Epithelial cell of proximal tubule (primary cell): ENCODE data around the gene ADPRM. TPM values are rescaled to one million over a fixed set of nuclear protein-coding genes. Genes with fewer than 3 reads are reported as not detected.

Experiments used
- DNase-seq: peaks from one replicate; pipeline ENCODE4 v3.0.0-alpha.2; 2011; ENCODE audit warnings: low read depth
- H3K4me3 ChIP-seq: 2 replicates; pipeline ENCODE4 v1.5.1; 2011; ENCODE audit warnings: low read depth, mild to moderate bottlenecking, low read length
- total RNA-seq: library from RNA; depleted of rRNA; stranded (reverse); fragments of >200 nt; gene quantifications from 2 replicates; pipeline ENCODE4 v1.2.3, GENCODE V29; 2015
- TF ChIP-seq, protein P1 (sequence below): conservative IDR thresholded peaks from 2 replicates; pipeline ENCODE4 v1.5.1; 2012; ENCODE audit warnings: low read depth, mild to moderate bottlenecking, low read length

ADPRM gene
- total RNA-seq, 1 donor from 2014 or later, result 9.4 TPM

GRCh38 chr17:10698096-10698818, 863 bp downstream of the ADPRM start:
- no peak for DNase-seq
- TF ChIP-seq, protein P1, sequence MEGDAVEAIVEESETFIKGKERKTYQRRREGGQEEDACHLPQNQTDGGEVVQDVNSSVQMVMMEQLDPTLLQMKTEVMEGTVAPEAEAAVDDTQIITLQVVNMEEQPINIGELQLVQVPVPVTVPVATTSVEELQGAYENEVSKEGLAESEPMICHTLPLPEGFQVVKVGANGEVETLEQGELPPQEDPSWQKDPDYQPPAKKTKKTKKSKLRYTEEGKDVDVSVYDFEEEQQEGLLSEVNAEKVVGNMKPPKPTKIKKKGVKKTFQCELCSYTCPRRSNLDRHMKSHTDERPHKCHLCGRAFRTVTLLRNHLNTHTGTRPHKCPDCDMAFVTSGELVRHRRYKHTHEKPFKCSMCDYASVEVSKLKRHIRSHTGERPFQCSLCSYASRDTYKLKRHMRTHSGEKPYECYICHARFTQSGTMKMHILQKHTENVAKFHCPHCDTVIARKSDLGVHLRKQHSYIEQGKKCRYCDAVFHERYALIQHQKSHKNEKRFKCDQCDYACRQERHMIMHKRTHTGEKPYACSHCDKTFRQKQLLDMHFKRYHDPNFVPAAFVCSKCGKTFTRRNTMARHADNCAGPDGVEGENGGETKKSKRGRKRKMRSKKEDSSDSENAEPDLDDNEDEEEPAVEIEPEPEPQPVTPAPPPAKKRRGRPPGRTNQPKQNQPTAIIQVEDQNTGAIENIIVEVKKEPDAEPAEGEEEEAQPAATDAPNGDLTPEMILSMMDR, result no peak
- H3K4me3 ChIP-seq, result peak overlapping the region; percentile 95

GRCh38 chr17:10699856-10700255, 2.5 kb downstream of the ADPRM start:
- no peak overlapping the region for H3K4me3 ChIP-seq
- TF ChIP-seq, protein P1, result no peak
- no peak for DNase-seq

DNA sequence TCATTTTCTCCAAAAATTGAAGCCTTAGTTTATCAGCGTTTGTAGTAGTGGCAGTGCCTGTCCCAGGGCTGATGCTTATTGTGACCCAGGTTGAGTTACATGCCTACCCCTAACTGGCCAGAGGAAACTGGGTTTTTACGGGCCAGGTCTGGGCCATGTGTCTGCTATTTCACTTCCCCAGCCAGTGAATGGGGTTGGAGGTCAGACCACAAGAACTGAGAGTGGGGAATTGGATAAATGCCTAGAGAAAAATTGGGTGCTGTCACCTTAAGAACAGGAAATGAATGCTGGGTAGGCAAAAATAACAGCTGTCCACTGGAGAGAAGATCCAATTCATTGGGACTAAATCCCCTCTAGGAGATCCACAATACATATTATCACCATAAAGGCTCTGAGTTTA, 5.2 kb downstream of the ADPRM start:
- DNase-seq, result no peak
- H3K4me3 ChIP-seq, result peak overlapping the region; percentile 4
- TF ChIP-seq, protein P1, result no peak

GRCh38 chr17:10705727-10706126, 8.3 kb downstream of the ADPRM start:
- H3K4me3 ChIP-seq, result no peak overlapping the region

GRCh38 chr17:10713318-10713717, 15.9 kb downstream of the ADPRM start:
- no peak overlapping the region for H3K4me3 ChIP-seq
- DNase-seq, result no peak
- TF ChIP-seq, protein P1, result no peak

More at GRCh38 chr17:10705727-10706126, 8.3 kb downstream of the ADPRM start:
- no peak for DNase-seq
- TF ChIP-seq, protein P1, result no peak

DNA sequence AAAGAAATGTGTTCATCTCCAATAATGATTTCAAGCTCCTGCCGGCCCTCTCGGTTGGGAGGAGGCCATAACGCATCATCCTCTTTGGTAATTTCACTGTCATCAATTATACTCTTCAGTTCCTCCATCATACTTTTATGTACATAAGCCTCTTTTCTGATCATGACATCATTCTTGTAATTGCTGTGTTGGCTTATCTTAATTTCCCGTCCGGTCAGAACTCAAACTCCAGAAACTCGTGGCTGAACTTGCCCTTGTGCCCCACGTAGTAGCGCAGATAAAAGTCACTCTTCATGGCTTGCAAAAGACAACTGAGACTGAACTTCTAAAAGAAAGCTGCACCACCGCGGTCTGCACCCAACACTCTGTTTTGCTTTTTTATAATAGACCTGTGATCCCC, 18.8 kb downstream of the ADPRM start:
- H3K4me3 ChIP-seq, result no peak overlapping the region
- DNase-seq, result no peak
- TF ChIP-seq, protein P1, result no peak

DNA sequence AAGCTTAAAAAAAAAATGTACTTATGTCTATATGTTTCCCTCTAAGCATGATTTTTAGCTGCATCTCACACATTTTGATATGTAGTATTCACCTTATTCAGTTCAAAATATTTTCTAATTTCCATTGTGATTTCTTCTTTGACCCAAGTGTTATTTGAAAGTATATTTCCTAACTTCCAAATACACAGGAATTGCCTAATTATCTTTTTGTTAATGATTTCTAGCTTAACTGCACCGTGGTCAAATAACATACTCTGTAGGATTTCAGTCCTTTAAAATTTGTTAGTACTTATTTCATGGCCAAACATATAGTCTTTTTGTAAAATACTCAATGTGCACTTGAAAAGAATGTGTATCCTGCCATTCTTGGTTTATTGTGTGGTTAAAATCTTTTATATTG, 21.2 kb downstream of the ADPRM start:
- TF ChIP-seq, protein P1, result no peak
- no peak overlapping the region for H3K4me3 ChIP-seq

More for the DNA sequence above, 21.2 kb downstream of the ADPRM start:
- no peak for DNase-seq
